OCI-LY1 (cell line): ENCODE measurements around the gene UTS2R.

Experiments
- CTCF ChIP-seq: fragments of 200-600 bp; sonication (generic), shearing (Covaris generic); IDR thresholded peaks from 2 replicates; pipeline ENCODE4 v1.5.1; 2017; ENCODE audit warnings: mild to moderate bottlenecking, antibody characterized with exemption, low read length, moderate library complexity, mixed read lengths
- EZH2 ChIP-seq: fragments of 200-600 bp; sonication (generic), shearing (Covaris generic); IDR thresholded peaks from 2 replicates; pipeline ENCODE4 v1.8.0; 2017; ENCODE audit warnings: borderline replicate concordance, mixed run types, mild to moderate bottlenecking, antibody characterized with exemption, low read length, moderate library complexity, mixed read lengths

- TF ChIP-seq CTCF (no peak), EZH2 (no peak)
Observed at GRCh38 chr17:82375359-82376041, 3.9 kb downstream of the UTS2R start.
